DMS53 treated with DMSO at 0.1 percent for 48 hours (cell line): Measurements from ENCODE around the gene DNASE1L1.
A peak's percentile ranks its signal among the peaks of the same experiment; 100 is the strongest.

Experiments
- DNase-seq: peaks from one replicate; lab custom pipeline; 2025; ENCODE audit not compliant: unreplicated experiment; lab: John Stamatoyannopoulos, UW

The DNASE1L1 gene

DNA sequence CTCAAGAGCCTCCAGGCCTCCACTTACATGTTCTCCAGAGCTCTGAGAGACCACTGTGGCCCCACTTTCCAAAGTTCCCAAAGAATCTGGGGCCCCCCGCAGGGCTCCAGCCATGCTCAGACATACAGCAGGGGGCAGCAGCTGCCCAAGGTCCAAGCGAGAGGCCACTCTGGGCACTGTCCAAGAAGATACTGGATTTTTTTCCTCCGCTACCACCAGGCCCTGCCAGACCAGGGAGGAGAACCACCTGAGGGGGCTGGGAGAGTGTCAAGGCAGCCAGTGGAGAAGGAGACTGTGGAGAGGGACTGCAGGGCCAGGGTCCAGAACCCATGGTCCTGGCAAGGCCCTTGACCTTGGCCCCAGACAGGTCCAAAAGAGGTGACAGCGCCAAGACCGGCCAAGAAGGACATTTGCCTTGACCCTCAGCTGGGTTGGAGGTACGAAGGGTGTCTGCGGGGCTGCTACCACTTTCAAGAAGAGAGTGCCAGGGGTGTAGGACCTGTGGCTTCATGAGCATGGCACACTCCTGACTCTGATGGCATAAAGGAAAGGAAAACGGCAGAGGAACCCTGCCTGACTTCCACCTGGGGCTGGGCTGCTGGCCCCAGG is 24.7 kb downstream of the DNASE1L1 start:
- no peak for DNase-seq

DNA sequence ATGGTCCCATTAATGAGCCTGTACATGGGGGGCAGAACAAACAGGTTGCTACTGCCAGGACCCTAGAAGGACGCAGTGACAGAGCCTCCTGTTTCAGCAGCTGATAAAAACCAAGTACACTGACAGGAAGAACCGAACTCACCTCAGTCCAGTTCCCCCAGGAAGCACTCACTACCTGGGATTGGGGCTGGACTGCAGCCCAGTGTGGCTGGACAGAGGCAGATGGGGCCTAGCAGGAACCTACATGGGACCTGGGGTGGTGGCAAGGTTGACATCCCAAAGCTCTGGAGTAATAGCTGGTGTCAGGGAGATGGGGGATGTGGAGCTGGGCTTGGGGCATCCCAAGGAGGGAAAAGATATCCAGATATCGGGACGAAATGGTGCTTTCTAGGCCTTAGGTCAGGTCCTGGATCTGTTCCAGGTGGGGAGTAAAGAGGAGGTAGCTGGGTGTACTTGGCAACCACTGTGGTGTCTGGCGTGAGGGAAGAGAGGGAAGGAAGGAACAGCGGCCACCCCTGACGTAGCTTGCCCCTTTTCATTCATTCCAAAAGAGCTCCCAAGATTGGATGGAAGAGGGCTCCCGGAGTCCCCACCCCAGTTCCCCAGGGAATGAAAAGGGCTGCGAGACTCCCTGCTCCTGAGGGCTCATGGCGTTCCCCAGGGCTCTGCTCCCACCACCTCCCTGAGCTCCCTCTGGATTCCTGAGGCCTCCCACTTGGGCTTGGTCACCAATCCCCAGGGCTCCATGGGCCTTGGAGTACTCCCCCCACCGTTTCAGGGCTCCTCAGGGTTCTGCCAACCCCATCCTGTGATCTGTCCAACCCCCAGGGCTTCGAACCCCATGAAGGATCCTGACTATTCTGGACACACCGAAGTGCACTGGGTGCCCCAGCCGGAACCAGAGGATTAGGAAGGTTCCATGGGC is 25.4 kb downstream of the DNASE1L1 start:
- no peak for DNase-seq

DNA sequence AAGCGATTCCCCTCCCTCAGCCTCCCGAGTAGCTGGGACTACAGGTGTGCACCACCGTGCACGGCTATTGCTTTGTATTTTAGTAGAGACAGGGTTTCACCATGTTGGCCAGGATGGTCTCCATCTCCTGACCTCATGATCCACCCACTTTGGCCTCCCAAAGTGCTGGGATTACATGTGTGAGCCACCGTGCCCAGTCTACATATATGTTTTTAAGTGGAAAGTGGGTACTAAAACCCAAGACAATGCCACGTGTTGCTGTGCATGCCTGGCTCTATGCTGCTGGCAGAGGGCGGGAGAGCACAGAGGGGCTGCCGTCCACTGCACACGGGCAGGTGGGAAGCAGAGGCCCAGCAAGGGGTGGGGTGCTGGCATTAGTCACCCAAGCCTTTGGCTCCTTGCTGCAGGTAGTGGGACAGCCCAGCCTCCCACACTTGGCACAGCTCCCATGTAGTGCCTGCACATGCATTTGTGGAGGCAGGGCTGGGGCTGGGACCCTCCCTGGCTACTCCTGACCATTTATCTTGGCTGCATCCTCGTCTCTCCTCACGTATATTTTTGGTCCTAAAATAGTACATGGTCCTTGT is 26.5 kb downstream of the DNASE1L1 start:
- no peak for DNase-seq

DNA sequence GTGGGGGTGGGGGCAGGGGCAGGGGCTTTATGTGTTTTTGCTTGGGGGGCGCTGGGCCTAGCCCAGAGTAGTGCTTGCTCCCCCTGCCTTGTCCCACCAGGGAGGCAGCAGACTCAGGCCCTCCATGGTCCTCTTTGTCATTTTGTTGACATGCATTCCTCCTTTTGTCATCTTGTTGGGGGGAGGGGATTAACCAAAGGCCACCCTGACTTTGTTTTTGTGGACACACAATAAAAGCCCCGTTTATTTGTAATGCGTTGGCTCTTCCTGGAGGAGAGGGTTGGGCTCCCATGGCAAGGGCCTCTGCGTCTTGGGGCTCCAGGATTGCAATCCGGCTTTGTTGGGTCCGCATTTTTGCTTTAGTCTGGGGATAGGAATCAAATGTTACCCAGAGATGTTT is 27.8 kb downstream of the DNASE1L1 start:
- no peak for DNase-seq

DNA sequence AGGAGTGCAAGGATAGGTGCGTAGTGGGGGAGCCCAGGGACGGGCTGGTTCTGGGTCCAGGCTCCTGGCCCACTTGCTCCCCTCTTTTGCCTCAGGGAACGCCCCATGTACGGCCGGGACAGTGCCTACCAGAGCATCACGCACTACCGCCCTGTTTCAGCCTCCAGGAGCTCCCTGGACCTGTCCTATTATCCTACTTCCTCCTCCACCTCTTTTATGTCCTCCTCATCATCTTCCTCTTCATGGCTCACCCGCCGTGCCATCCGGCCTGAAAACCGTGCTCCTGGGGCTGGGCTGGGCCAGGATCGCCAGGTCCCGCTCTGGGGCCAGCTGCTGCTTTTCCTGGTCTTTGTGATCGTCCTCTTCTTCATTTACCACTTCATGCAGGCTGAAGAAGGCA is 28.3 kb downstream of the DNASE1L1 start:
- DNase-seq, result no peak

DNA sequence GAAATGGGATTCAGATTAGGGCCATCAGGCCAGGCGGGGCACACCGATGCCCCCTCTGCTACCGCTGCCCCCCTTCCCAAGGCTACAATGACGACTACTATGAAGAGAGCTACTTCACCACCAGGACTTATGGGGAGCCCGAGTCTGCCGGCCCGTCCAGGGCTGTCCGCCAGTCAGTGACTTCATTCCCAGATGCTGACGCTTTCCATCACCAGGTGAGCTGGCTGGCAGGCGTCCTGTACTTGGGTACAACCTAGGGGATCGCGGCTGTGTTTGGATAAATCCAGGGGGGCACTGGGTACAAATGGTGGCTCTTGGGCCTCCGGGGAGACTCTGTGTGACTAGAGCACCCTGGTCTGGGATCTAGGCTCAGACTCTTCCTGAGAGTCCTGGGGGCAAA is 28.9 kb downstream of the DNASE1L1 start:
- DNase-seq, result no peak

DNA sequence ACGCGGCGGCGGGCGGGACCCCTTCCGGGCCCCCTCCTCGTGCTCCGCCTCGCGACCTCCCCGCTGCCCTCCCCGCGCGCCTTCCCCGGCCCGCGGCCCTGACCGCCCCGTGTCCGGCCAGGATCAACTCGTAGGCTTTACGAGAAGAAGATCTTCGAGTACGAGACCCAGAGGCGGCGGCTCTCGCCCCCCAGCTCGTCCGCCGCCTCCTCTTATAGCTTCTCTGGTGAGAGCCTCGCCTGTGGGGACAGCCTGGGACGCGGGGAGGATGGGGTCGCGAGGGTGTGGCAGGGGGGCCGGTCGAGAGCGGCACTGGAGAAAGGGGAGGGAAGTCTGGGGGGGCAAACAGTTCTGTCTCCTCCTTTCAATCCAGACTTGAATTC is 29.5 kb downstream of the DNASE1L1 start:
- no peak for DNase-seq

DNA sequence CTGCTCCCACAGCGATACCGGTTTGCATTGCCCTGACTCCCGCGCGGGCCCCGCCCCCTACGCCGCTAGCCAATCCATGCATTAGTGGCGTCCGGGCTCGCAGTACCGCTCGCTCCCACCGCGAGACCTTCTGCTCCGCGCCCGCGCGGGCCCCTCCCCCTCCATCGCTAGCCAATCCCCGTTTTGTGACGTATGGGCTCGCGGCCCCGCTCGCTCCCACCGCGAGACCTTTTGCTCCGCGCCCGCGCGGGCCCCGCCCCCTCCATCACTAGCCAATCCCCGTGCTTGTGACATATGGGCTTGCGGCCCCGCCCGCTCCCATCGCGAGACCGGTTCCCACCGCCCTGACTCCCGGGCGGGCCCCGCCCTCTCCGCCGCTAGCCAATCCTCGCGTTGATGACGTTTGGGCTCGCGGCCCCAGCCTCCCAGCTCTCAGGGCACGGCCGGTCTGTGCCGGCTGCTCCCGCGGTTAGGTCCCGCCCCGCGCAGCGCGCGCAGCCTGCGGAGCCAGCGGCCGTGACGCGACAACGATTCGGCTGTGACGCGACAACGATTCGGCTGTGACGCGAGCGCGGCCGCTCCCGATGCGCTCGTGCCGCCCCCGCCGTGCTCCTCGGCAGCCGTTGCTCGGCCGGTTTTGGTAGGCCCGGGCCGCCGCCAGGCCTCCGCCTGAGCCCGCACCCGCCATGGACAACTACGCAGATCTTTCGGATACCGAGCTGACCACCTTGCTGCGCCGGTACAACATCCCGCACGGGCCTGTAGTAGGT is 30.1 kb downstream of the DNASE1L1 start, which contains the start of gene EMD:
Gene EMD, plus strand, starts transcription at position 497 of the 770 bp plus-strand sequence. Its CDS starts 190 bp downstream, at position 687.
- peak; percentile 98 for DNase-seq

DNA sequence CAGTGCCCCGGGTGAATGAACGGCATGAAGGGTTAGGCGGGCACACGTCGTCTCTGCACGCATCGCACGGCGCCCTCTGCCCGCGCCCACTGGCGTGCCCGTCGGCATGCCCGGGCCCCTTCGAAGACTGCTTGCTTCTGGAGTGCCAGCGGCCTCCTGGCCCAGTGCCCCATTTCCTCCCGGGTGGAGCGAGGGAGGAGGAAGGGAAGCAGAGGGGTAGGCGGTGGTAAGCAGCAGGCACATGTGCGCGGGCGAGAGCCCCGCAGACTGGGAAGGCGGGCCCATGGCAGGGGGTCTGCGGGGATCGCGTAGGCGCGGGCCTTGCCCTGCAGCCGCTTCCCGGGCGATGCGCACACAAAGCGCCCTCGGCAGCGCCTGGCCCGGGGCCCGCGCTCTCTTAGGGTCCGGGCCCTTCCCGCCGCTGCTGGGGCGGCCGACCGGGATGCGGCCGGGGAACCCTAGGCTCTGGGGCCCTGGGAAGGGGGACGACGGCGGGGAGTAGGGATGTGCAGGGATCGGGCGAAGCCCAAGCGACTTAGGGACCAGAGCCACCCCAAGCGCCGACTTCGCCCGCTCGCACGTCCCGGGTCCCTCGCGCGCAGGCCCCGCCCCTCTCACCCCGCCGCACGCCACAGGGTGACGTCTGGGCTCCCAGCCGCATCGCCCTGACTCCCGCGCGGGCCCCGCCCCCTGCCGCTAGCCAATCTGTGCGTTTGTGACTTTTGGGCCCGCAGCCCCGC is 30.8 kb downstream of the DNASE1L1 start:
- DNase-seq, result peak; percentile 55

DNA sequence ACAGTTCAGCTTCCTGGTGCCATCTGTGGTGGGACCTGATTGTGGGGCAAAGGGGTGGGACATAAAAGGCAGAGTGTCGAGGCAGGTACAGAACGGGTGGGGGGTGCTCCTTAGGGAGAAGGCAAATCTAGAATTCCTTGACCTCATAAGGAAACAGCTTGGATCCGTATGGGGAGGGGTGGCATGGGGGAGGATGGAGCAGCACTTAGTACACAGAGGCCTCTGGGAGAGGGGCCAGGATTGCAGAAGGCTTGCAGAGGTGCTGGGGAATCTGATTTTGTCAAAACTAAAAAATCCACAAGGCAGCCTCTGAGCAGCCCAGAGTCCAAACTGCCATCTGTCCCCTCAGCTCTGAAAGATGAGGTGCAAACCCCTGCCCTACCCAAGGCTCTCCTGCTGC is 32.3 kb downstream of the DNASE1L1 start:
- DNase-seq, result no peak

DNA sequence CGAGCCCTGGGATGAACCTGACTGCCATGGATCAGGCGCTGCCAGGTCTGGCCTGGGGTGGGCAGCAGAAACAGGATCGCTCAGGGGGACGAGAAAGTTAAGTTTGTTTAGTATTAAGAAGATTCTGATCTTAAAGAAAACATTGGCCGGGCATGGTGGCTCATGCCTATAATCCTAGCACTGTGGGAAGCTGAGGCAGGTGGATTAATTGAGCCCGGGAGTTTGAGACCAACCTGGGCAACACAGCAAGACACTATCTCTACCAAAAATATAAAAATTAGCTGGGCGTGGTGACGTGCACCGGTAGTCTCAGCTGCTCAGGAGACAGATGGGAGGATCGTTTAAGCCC is 33.9 kb downstream of the DNASE1L1 start:
- no peak for DNase-seq

DNA sequence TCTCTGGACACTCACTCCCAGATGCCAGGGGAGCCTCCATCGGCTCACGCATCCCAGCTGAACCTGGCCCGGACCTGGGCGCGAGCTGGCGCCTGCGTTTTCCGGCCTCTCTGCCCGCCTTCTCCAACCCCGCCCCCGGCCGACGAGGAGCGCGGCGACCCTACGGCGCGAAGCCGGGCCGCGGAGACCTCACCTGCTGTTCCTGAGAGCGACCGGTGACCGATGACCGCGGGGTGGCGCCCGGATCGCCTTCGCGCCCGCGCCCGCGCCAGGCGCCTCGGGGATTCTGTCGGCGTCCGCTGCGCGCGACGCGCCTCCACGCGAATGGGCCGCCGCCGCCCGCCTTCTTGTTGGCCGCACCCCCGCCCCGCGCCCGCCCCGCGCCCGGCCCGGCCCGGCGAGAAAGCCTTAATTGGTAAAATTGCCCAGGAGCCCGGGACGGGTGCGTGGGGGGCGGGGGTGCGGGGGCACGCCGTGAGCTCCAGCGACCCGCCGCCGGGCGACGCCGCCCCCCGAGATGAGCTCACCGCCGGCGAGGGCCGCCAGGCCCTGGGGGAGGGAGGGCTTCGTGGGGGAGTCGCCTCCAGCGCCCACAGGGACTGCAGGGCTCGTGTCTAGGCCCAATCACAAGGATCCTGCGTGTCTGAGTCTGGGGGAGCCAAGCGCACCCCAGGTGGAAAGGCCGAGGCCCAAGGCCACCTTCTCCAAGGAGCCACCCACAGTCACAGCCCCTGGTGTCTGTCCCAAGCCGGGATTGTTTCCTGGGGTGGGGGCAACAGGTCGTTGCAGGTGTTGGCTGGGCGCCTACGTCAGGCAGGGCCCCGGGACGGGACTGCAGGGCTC is 34.5 kb downstream of the DNASE1L1 start, which contains the start of gene FLNA:
Gene FLNA, minus strand, starts transcription at position 322 of the 843 bp plus-strand sequence. CDS start 3,389 bp downstream, outside the sequence.
- DNase-seq, result peak; percentile 17

DNA sequence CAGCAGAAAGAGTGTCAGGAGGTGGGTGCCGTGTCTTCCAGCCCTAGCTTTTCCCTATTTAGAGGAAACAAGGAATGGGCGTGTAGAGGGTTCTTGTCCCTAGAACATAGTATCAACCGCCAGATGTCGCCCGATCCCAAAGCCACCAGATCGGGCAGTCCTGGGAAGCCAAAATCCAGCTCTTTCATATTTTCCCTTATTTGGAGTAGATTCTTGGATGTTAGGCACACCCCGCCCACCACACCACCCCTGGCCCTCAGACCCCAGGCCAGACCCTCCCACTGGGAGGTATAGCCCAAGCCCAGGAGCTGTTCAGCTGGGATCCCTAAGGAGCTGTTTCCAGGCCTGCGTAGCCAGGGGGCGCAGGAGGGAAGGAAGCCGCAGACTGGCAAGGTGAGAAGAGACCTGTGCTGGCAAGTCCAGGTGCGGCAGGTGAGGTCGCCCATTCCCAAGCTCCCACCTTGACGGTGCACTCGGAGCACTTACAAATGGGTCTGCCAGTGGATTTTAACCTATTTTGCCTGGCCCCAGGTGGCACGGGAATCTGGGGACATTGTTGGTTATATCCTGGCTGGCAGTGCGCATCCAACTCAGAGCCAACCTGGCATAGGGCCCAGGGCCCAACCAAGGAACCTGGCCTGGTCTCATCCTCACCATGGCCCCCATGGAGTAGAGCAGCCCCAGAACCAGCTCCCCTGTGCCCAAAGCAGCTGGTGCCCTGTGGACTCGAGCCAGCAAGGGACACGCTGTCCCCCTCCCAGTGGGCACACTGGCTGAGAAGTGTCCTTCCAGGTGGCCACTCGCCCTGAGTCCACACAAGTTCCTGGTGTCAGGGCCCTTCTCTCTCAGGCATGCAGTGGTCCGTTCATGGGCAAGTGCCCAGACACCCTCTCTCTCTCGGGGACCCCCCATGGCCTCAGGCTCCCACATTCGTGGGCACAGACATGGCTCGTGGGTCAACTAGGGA is 35.4 kb downstream of the DNASE1L1 start:
- DNase-seq, result peak; percentile 89

DNA sequence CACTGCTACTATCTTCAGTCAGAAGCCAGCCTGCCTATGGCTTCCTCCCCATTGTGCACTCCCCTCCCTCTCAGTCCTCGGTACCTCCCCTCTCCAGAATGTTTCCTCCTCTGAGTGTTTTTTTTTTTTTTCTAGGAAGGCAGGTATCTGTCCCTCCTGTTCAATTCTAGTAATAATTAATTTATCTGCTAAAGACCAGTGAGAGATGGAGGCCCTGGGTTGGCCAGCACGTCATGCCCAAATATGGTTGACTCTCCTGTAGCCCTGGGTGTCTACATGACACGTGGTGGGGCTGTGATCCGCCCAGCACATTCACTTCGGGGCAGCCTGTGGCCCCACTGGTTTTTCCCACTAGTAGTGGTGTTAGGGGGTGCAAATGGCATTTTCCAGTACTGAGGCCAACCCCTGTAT is 36.4 kb downstream of the DNASE1L1 start:
- no peak for DNase-seq

DNA sequence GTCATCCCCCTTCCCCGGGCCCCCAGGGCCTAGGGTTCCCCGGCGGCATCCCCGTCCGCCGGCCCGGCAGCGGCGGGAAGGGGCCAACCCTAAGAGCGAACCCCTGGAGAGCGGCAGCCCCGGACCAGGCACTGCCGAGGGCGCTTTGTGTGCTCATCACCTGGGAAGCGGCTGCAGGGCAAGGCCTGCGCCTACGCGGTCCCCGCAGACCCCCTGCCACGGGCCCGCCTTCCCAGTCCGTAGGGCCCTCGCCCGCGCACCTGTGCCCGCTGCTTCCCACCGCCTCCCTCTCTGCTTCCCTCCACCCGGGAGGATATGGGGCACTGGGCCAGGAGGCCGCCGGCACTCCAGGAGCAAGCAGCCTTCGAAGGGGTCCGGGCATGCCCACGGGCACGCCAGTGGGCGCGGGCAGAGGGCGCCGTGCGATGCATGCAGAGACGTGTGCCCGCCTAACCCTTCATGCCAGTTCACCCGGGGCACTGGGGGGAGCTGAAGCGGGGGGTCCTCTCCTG is 37.2 kb downstream of the DNASE1L1 start:
- no peak for DNase-seq

DNA sequence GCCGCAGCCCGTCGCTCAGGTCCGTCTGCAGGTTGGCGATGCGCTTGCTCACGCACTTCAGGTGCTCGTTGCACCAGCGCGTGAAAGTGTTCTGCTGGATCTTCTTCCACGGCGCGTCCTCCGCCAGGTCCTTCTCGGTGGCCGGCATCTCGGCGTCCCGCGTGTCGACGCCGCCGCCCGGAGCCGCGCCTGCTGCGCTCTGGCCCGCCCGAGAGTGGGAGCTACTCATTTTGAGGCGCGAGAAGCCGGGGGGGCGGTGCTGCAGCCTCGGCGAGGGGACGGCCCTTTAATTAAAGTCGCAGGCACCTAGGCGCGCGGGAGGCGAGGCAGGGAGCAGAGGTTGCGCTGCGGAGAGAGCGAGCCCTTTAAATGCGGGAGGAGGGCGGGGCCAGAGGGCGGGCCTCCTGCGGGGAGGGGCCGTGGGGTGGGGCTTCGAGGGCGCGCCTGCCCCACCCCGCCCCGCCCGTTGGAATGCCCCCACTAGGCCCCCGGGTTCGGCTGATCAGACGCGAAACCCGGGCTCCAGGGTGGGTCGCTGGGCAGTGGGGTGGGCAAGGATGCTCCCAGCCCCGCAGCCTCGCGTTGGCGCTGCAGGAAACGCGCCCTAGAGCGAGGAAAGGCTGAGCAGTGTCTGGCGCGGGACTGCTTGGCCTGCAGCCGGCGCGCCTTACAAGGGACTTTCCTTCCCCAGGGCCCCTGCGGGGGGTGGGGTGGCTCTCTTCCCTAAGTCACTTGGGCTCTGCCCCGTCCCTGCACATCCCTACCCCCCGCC is 37.9 kb downstream of the DNASE1L1 start:
- DNase-seq, result peak; percentile 29

DNA sequence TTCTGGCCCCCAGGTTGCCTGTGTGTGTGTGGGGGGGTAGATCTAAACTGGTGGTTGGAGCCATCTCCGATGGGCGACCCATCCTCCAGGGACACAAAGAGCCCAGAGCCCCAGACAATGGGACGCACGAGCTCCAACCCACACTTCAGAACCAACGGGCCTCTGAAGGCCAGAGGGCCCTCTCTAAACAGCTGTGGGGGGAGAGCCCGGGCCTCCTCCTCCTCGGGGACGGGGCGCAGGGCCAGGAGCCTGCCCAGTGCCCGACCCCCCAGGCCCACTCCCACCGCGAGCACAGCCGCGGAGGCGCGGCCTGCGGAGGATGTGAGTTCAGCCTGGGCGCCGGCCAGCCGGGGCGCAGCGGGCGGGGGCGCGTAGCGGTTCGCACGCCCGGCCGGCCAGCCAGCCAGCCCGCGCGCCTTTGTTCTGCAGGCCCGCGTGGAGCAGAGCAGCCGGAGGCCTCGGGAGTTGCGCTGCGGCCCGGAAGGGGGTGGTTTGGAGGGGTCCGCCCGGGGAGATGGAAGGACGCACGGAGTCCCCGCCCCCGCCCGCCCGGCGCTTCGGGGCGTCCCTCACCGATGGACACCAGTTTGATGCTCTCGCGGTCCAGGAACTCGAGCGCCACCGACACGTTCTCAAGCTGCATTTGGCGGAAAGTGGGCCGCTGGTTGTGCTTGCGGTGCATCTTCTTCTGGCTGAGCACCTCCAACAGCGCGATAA is 38.6 kb downstream of the DNASE1L1 start:
- DNase-seq, result no peak
